Measurements from ENCODE around the gene LBP.

LBP gene

DNA sequence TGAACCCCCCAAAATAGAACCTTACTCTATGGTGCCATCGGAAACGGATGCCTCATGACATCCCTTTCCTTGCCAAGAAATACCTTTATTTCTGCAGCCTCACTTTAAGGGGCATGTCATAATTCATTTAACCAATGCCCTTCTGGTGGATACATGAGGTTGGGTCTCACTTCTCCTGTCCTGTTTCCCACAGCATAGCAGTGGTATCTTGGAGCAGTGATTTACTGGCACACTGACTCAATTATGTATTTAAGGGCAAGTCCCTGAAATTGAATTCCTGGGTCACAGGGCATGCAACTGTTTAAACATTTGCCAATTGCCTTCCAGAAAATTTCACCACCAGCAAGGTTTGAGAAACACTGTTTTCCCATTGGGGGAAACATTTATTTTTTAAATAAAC lies 639 bp upstream of the LBP start:
- Histone ChIP-seq H3K9me3 (ENCODE audit: control insufficient read depth, insufficient read depth, low read depth, low read length) (no peaks in the 10 kb centered on the region), H3K4me1 (ENCODE audit: control insufficient read depth, insufficient read depth, low read length) (no peaks in the 10 kb centered on the region), H3K4me3 (ENCODE audit: low read depth, low read length) (no peak overlapping the region), H3K27ac (ENCODE audit: extremely low read depth, low read depth, low read length) (no peak overlapping the region), H3K36me3 (ENCODE audit: control insufficient read depth in 2 of 2, insufficient read depth in 1 of 2, low read length in 2 of 2) (no peaks in the 10 kb centered on the region)
- POLR2A ChIA-PET = no interaction called here
- CTCF ChIA-PET = interaction anchor here (0.7 to 1.0 kb wide), 2 partner anchors 11 to 103 kb away, joined by 3 to 4 read pairs; no protein-coding TSS in a partner anchor
- TF ChIP-seq IKZF3 (tag by site-specific recombination; IDR thresholded peaks at IDR 0.05) (no peak), ZSCAN23 (tag by site-specific recombination; IDR thresholded peaks at IDR 0.05) (no peak), ZBTB17 (tag by site-specific recombination; IDR thresholded peaks at IDR 0.05) (no peak), ZXDB (tag by site-specific recombination; IDR thresholded peaks at IDR 0.05) (no peak), ZNF19 (tag by site-specific recombination; IDR thresholded peaks at IDR 0.05; ENCODE audit: low read depth) (no peak), ZNF157 (tag by site-specific recombination; IDR thresholded peaks at IDR 0.05) (no peak), YY1 (tag by site-specific recombination; IDR thresholded peaks at IDR 0.05) (no peak), ZNF521 (tag by site-specific recombination; IDR thresholded peaks at IDR 0.05) (no peak), ZNF138 (tag by site-specific recombination; IDR thresholded peaks at IDR 0.05; ENCODE audit: borderline replicate concordance) (no peak)
- TF ChIP-seq, protein P1, sequence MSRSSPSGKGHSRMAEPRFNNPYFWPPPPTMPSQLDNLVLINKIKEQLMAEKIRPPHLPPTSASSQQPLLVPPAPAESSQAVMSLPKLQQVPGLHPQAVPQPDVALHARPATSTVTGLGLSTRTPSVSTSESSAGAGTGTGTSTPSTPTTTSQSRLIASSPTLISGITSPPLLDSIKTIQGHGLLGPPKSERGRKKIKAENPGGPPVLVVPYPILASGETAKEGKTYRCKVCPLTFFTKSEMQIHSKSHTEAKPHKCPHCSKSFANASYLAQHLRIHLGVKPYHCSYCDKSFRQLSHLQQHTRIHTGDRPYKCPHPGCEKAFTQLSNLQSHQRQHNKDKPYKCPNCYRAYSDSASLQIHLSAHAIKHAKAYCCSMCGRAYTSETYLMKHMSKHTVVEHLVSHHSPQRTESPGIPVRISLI (tag by site-specific recombination; IDR thresholded peaks at IDR 0.05) = no peak
- TF ChIP-seq, protein P2, sequence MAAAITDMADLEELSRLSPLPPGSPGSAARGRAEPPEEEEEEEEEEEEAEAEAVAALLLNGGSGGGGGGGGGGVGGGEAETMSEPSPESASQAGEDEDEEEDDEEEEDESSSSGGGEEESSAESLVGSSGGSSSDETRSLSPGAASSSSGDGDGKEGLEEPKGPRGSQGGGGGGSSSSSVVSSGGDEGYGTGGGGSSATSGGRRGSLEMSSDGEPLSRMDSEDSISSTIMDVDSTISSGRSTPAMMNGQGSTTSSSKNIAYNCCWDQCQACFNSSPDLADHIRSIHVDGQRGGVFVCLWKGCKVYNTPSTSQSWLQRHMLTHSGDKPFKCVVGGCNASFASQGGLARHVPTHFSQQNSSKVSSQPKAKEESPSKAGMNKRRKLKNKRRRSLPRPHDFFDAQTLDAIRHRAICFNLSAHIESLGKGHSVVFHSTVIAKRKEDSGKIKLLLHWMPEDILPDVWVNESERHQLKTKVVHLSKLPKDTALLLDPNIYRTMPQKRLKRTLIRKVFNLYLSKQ (tag by site-specific recombination; IDR thresholded peaks at IDR 0.05; ENCODE audit: borderline replicate concordance) = no peak
- TF ChIP-seq, protein P3, sequence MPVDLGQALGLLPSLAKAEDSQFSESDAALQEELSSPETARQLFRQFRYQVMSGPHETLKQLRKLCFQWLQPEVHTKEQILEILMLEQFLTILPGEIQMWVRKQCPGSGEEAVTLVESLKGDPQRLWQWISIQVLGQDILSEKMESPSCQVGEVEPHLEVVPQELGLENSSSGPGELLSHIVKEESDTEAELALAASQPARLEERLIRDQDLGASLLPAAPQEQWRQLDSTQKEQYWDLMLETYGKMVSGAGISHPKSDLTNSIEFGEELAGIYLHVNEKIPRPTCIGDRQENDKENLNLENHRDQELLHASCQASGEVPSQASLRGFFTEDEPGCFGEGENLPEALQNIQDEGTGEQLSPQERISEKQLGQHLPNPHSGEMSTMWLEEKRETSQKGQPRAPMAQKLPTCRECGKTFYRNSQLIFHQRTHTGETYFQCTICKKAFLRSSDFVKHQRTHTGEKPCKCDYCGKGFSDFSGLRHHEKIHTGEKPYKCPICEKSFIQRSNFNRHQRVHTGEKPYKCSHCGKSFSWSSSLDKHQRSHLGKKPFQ (tag by site-specific recombination; IDR thresholded peaks at IDR 0.05) = no peak

DNA sequence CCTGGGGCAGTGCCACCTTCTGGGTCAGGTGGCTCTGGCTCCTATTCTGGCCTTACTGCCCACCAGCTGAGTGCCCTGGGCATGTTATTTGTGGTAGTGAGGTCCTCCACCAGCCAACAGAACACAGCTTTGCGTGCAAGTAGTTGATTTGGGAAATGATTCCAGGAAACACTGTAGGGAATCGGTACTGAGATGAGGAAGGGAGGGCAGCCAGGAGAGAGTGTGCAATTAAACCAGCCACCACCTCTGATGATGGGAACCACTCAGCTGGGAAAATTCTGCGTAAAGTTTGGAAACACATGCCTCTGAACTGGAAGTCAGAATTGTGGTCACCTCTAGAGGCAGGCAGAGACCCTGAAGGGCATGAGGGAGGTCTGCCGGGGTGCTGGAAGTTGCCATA lies 459 bp downstream of the LBP start:
- POLR2A ChIA-PET = no interaction called here
- no peak overlapping the region for H3K27ac ChIP-seq (ENCODE audit: extremely low read depth, low read depth, low read length)
- H3K4me3 ChIP-seq (ENCODE audit: low read depth, low read length) = no peak overlapping the region
- CTCF ChIA-PET = interaction anchor here (0.5 to 1.3 kb wide), 2 partner anchors 21 to 62 kb away, joined by 3 to 4 read pairs; no protein-coding TSS in a partner anchor
- no peaks in the 10 kb centered on the region for H3K9me3 ChIP-seq (ENCODE audit: control insufficient read depth, insufficient read depth, low read depth, low read length)
- H3K4me1 ChIP-seq (ENCODE audit: control insufficient read depth, insufficient read depth, low read length) = no peaks in the 10 kb centered on the region
- no peaks in the 10 kb centered on the region for H3K36me3 ChIP-seq (ENCODE audit: control insufficient read depth in 2 of 2, insufficient read depth in 1 of 2, low read length in 2 of 2)
- TF ChIP-seq, protein P4, sequence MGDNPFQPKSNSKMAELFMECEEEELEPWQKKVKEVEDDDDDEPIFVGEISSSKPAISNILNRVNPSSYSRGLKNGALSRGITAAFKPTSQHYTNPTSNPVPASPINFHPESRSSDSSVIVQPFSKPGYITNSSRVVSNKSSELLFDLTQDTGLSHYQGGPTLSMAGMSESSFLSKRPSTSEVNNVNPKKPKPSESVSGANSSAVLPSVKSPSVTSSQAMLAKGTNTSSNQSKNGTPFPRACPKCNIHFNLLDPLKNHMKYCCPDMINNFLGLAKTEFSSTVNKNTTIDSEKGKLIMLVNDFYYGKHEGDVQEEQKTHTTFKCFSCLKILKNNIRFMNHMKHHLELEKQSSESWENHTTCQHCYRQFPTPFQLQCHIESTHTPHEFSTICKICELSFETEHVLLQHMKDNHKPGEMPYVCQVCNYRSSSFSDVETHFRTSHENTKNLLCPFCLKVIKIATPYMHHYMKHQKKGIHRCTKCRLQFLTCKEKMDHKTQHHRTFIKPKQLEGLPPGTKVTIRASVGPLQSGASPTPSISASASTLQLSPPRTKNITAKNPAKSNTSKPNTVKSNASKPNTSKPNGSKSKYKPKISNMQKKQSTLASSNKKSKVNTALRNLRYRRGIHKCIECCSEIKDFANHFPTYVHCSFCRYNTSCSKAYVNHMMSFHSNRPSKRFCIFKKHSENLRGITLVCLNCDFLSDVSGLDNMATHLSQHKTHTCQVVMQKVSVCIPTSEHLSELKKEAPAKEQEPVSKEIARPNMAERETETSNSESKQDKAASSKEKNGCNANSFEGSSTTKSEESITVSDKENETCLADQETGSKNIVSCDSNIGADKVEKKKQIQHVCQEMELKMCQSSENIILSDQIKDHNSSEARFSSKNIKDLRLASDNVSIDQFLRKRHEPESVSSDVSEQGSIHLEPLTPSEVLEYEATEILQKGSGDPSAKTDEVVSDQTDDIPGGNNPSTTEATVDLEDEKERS (tag by site-specific recombination; IDR thresholded peaks at IDR 0.05) = no peak
- TF ChIP-seq ZNF146 (tag by site-specific recombination; IDR thresholded peaks at IDR 0.05) (no peak), ZNF707 (tag by site-specific recombination; IDR thresholded peaks at IDR 0.05) (no peak), ZNF514 (tag by site-specific recombination; IDR thresholded peaks at IDR 0.05) (no peak), SETDB1 (IDR thresholded peaks at IDR 0.05; ENCODE audit: insufficient read length, low read length) (no peak), ZNF549 (tag by site-specific recombination; IDR thresholded peaks at IDR 0.05) (no peak)
